HepG2 (cell line): ENCODE measurements around the gene MDP1. TPM values are rescaled to one million over a fixed set of nuclear protein-coding genes. Genes with fewer than 3 reads are reported as not detected.
A peak's percentile ranks its signal among the peaks of the same experiment; 100 is the strongest.

Experiments
- BCL6 ChIP-seq: IDR thresholded peaks from 2 replicates; pipeline ENCODE4 v1.6.1; 2016; ENCODE audit warnings: missing genetic modification reagents, missing compliant biosample characterization
- CEBPG ChIP-seq: IDR thresholded peaks from 2 replicates; pipeline ENCODE4 v1.6.1; 2016
- DMAP1 ChIP-seq: IDR thresholded peaks from 2 replicates; pipeline ENCODE4 v1.6.1; 2016
- DPF2 ChIP-seq: sonication (generic); formaldehyde crosslinking; IDR thresholded peaks from 2 replicates; pipeline ENCODE4 v1.4.0; 2020; ENCODE audit warnings: mild to moderate bottlenecking, low read depth, missing genetic modification reagents, borderline replicate concordance
- HMGXB4 ChIP-seq, 2 experiments: sonication (generic) in 1 of 2; formaldehyde crosslinking in 1 of 2; IDR thresholded peaks; 2 replicates each; pipeline versions ENCODE4 v1.4.0 to v1.6.1; 2018 to 2020; ENCODE audit warnings: missing genetic modification reagents in 2 of 2, borderline replicate concordance in 1 of 2, low read depth in 1 of 2, mild to moderate bottlenecking in 1 of 2, missing biosample characterization in 1 of 2
- MED13 ChIP-seq: sonication (generic); formaldehyde crosslinking; IDR thresholded peaks from 2 replicates; pipeline ENCODE4 v1.5.0; 2020; ENCODE audit warnings: missing genetic modification reagents
- MED8 ChIP-seq: sonication (generic); formaldehyde crosslinking; IDR thresholded peaks from 2 replicates; pipeline ENCODE4 v1.8.1; 2023; ENCODE audit warnings: mild to moderate bottlenecking, missing genetic modification reagents; ENCODE audit not compliant: insufficient replicate concordance
- MIER3 ChIP-seq: IDR thresholded peaks from 2 replicates; pipeline ENCODE4 v1.6.1; 2016; ENCODE audit warnings: missing compliant biosample characterization, borderline replicate concordance
- NCOA5 ChIP-seq: sonication (generic); formaldehyde crosslinking; IDR thresholded peaks from 2 replicates; pipeline ENCODE4 v1.4.0; 2020; ENCODE audit warnings: missing genetic modification reagents
- NR2F6 ChIP-seq, 2 experiments: IDR thresholded peaks; 2 replicates each; pipeline ENCODE4 v1.6.1; 2016; ENCODE audit warnings: antibody characterized with exemption in 1 of 2, mild to moderate bottlenecking in 1 of 2
- RBM39 ChIP-seq: fragments of 200-400 bp; formaldehyde crosslinking; IDR thresholded peaks from one replicate; pipeline ENCODE4 v1.6.1; 2018; ENCODE audit warnings: antibody characterized with exemption, mild to moderate bottlenecking, low read depth, low read length; ENCODE audit not compliant: poor library complexity, severe bottlenecking
- RCOR2 ChIP-seq: IDR thresholded peaks from 2 replicates; pipeline ENCODE4 v1.6.1; 2016; ENCODE audit warnings: missing biosample characterization, missing genetic modification reagents
- SRF ChIP-seq: IDR thresholded peaks from 2 replicates; pipeline ENCODE4 v1.6.1; 2011; ENCODE audit warnings: mild to moderate bottlenecking, low read depth, low read length, moderate library complexity
- TGIF2 ChIP-seq: IDR thresholded peaks from 2 replicates; pipeline ENCODE4 v1.6.1; 2016; ENCODE audit warnings: control low read depth, missing compliant biosample characterization
- ZBTB34 ChIP-seq: sonication (generic); formaldehyde crosslinking; IDR thresholded peaks from 2 replicates; pipeline ENCODE4 v1.8.0; 2022; ENCODE audit warnings: mild to moderate bottlenecking, missing genetic modification reagents
- ZBTB39 ChIP-seq: sonication (generic); formaldehyde crosslinking; IDR thresholded peaks from 2 replicates; pipeline ENCODE4 v1.5.0; 2020; ENCODE audit warnings: missing genetic modification reagents
- ZMYM2 ChIP-seq: sonication (generic); formaldehyde crosslinking; IDR thresholded peaks from 2 replicates; pipeline ENCODE4 v1.8.0; 2022; ENCODE audit warnings: mild to moderate bottlenecking, missing genetic modification reagents
- ZNF326 ChIP-seq: sonication (generic); formaldehyde crosslinking; IDR thresholded peaks from 2 replicates; pipeline ENCODE4 v1.4.0; 2020; ENCODE audit warnings: missing genetic modification reagents, borderline replicate concordance
- ZNF496 ChIP-seq: sonication (generic); formaldehyde crosslinking; IDR thresholded peaks from 2 replicates; pipeline ENCODE4 v1.8.1; 2023; ENCODE audit warnings: mild to moderate bottlenecking, moderate library complexity, missing genetic modification reagents; ENCODE audit not compliant: insufficient replicate concordance
- ZNF674 ChIP-seq: sonication (generic); formaldehyde crosslinking; IDR thresholded peaks from 2 replicates; pipeline ENCODE4 v1.5.0; 2020; ENCODE audit warnings: low read depth, mild to moderate bottlenecking, missing genetic modification reagents
- ZNF691 ChIP-seq: sonication (generic); formaldehyde crosslinking; IDR thresholded peaks from 2 replicates; pipeline ENCODE4 v1.4.0; 2020; ENCODE audit warnings: missing genetic modification reagents, low read depth, mild to moderate bottlenecking, borderline replicate concordance
- ZNF747 ChIP-seq: sonication (generic); formaldehyde crosslinking; IDR thresholded peaks from 2 replicates; pipeline ENCODE4 v1.8.1; 2023; ENCODE audit warnings: missing genetic modification reagents, mild to moderate bottlenecking, borderline replicate concordance
- ZSCAN21 ChIP-seq: sonication (generic); formaldehyde crosslinking; IDR thresholded peaks from 2 replicates; pipeline ENCODE4 v1.8.0; 2022; ENCODE audit warnings: mild to moderate bottlenecking, missing genetic modification reagents, moderate library complexity, borderline replicate concordance
- polyA plus RNA-seq, 8 experiments: library from polyadenylated mRNA; depleted of rRNA in 3 of 8; stranded (reverse) in 7 of 8; unstranded in 1 of 8; fragments of >200 nt; fragmentation: Illumina TruSeq in 4 of 8; extraction: Trizol in 4 of 8; gene quantifications; 2 replicates each; pipeline versions ENCODE4 v1.2.1 to v1.2.3, GENCODE V29; 2011 to 2016; ENCODE audit warnings: low read depth in 4 of 8, missing spikeins in 1 of 8, mixed read lengths in 1 of 8; ENCODE audit not compliant: insufficient read depth in 1 of 8
- total RNA-seq, 5 experiments: library from RNA; depleted of rRNA; stranded (reverse); fragments of >200 nt; fragmentation: Illumina TruSeq; extraction: Trizol; gene quantifications; 2 replicates each; pipeline ENCODE4 v1.2.3, GENCODE V29; 2016; ENCODE audit warnings: low read depth in 1 of 5

Gene MDP1
- total and polyA plus RNA-seq, 2 of the 13 experiments (the other 11 are each of a cell fraction or from before 2014, with no cell fraction given), result 44.1 to 48.7 TPM

- TF ChIP-seq HMGXB4 (CRISPR knock-in tag; IDR thresholded peaks at IDR 0.05; ENCODE audit: borderline replicate concordance in 1 of 2, low read depth in 1 of 2) (peak in 1 of 2 experiments; percentile 63; a peak in 1 of 4 replicates), TGIF2 (no peak), ZNF496 (no peak), BCL6 (CRISPR knock-in tag) (peak; percentile 53; the same call in 1 of the 2 replicates), SRF (0 out of 2 replicates have a peak, but pooled peaks have one; percentile 0), DPF2 (CRISPR knock-in tag) (peak; percentile 8; the same call in 1 of the 2 replicates), MED13 (CRISPR knock-in tag) (no peak), RBM39 (peak; percentile 90), NR2F6 (IDR thresholded peaks at IDR 0.05) (peak; percentile 26; the same call in 1 of the 2 replicates), NR2F6 (CRISPR knock-in tag; IDR thresholded peaks at IDR 0.05) (no peak), ZBTB34 (peak; percentile 18; the same call in 1 of the 2 replicates), MED8 (CRISPR knock-in tag) (peak; percentile 83), ZNF747 (peak; percentile 15; the same call in 1 of the 2 replicates), ZNF326 (peak; percentile 95), CEBPG (peak; percentile 3; the same call in 1 of the 2 replicates), DMAP1 (CRISPR knock-in tag) (no peak), ZNF674 (CRISPR knock-in tag) (peak; percentile 59), NCOA5 (CRISPR knock-in tag) (0 out of 2 replicates have a peak, but pooled peaks have one; percentile 62), ZSCAN21 (CRISPR knock-in tag) (no peak), ZBTB39 (CRISPR knock-in tag) (peak; percentile 18), ZNF691 (CRISPR knock-in tag) (0 out of 2 replicates have a peak, but pooled peaks have one; percentile 7), RCOR2 (CRISPR knock-in tag) (peak; percentile 17; the same call in 1 of the 2 replicates), MIER3 (CRISPR knock-in tag) (peak; percentile 26; the same call in 1 of the 2 replicates), ZMYM2 (CRISPR knock-in tag) (no peak)
Measured at GRCh38 chr14:24241829-24242443, 26.1 kb upstream of the MDP1 start (continued).
